T-cell (primary cell): ENCODE measurements around the gene MMP13. TPM values are rescaled to one million over a fixed set of nuclear protein-coding genes. Genes with fewer than 3 reads are reported as not detected.
"Not testable (repeated sequence)": the region's sequence is repeated elsewhere in the genome, so short reads cannot be mapped to it uniquely, and the experiment has no call there.

Experiments
- ATAC-seq, 4 experiments: fragments of 200-7000 bp in 3 of 4; fragments of 150-1000 bp in 1 of 4; cut with Tn5 transposase; replicated peaks in 1 of 4; 1 replicate in 3 of 4; 2 replicates in 1 of 4; pipeline ENCODE4 v1.10.0; 2021; ENCODE audit warnings: moderate library complexity in 3 of 4, mild to moderate bottlenecking in 2 of 4, moderate number of reproducible peaks in 1 of 4
- CTCF ChIA-PET, 2 donors: fragments of 300-600 bp; sonication (Branson Sonifier 250); formaldehyde crosslinking; loops; one replicate each; lab custom pipeline; 2022; ENCODE audit warnings: antibody characterized with exemption in 2 of 2; lab: Charles Lee
- POLR2A ChIA-PET, 2 donors: fragments of 300-600 bp; sonication (Branson Sonifier 250); formaldehyde crosslinking; loops; one replicate each; lab custom pipeline; 2022; ENCODE audit warnings: antibody characterized with exemption in 2 of 2; lab: Charles Lee
- DNase-seq, 35 experiments: peaks; one replicate each; pipeline versions ENCODE4 v3.0.0 to v3.0.0-alpha.2; 2013 to 2023
- H3K27ac ChIP-seq: one replicate; pipeline ENCODE4 v1.5.1; 2013; ENCODE audit warnings: low read length
- H3K27me3 ChIP-seq, 2 experiments: replicated peaks in 1 of 2; 1 replicate in 1 of 2; 2 replicates in 1 of 2; pipeline versions ENCODE4 v1.6.1 to v1.7.0; 2013; ENCODE audit warnings: low read length in 1 of 2, mixed read lengths in 1 of 2; ENCODE audit not compliant: control insufficient read depth in 2 of 2, insufficient read depth in 2 of 2; ENCODE audit errors: extremely low read depth in 1 of 2
- H3K36me3 ChIP-seq, 2 donors: 1 replicate in 1 of 2; 2 replicates in 1 of 2; pipeline versions ENCODE4 v1.6.1 to v1.7.0; 2013; ENCODE audit warnings: low read length in 1 of 2; ENCODE audit not compliant: control insufficient read depth in 2 of 2, insufficient read depth in 1 of 2; ENCODE audit errors: extremely low read depth in 1 of 2
- H3K4me1 ChIP-seq, 2 experiments: 1 replicate in 1 of 2; 2 replicates in 1 of 2; pipeline versions ENCODE4 v1.6.1 to v1.7.0; 2013; ENCODE audit warnings: low read length in 2 of 2, mixed read lengths in 1 of 2; ENCODE audit not compliant: insufficient read depth in 2 of 2, control insufficient read depth in 1 of 2; ENCODE audit errors: extremely low read depth in 1 of 2
- H3K4me3 ChIP-seq, 2 donors: 1 replicate in 1 of 2; 2 replicates in 1 of 2; pipeline versions ENCODE4 v1.5.1 to v1.7.0; 2013; ENCODE audit warnings: mild to moderate bottlenecking in 2 of 2, low read length in 1 of 2, moderate library complexity in 1 of 2; ENCODE audit not compliant: control insufficient read depth in 1 of 2; ENCODE audit errors: extremely low read depth in 1 of 2
- H3K9me3 ChIP-seq: 2 replicates; pipeline ENCODE4 v1.7.0; 2013
- H3K27ac Mint-ChIP-seq, 2 donors: one replicate each; pipeline ENCODE4 v1.8.0; 2020 to 2021; ENCODE audit warnings: mild to moderate bottlenecking in 2 of 2, mixed read lengths in 2 of 2
- H3K27me3 Mint-ChIP-seq, 2 donors: one replicate each; pipeline ENCODE4 v1.8.0; 2021 to 2022; ENCODE audit warnings: mixed read lengths in 2 of 2
- H3K36me3 Mint-ChIP-seq: one replicate; pipeline ENCODE4 v1.8.0; 2021; ENCODE audit warnings: mixed read lengths
- H3K4me1 Mint-ChIP-seq, 3 donors: one replicate each; pipeline ENCODE4 v1.8.0; 2020 to 2022; ENCODE audit warnings: mixed read lengths in 3 of 3, mild to moderate bottlenecking in 1 of 3
- H3K4me3 Mint-ChIP-seq, 3 donors: one replicate each; pipeline ENCODE4 v1.8.0; 2020 to 2022; ENCODE audit warnings: mild to moderate bottlenecking in 3 of 3, mixed read lengths in 3 of 3, moderate library complexity in 3 of 3
- H3K9me3 Mint-ChIP-seq, 3 donors: one replicate each; pipeline ENCODE4 v1.8.0; 2020 to 2022; ENCODE audit warnings: mixed read lengths in 3 of 3
- WGBS: methylation state at CpG from one replicate; pipeline ENCODE4 v1.1.5; 2013; ENCODE audit warnings: missing lambda C conversion rate; ENCODE audit not compliant: insufficient coverage; 5-methylcytosine and 5-hydroxymethylcytosine counted together
- total RNA-seq, 35 experiments: library from RNA in 6 of 35; stranded (reverse) in 6 of 35; fragments of 120-200 nt in 1 of 35; gene quantifications; one replicate each; pipeline versions ENCODE4 v1.2.1 to v1.2.4 and lab custom pipeline; 2013 to 2026

Gene MMP13
- total RNA-seq, 5 donors from 2014 or later (not counting 1 experiment from before 2014, with no cell fraction given) = not detected

- Histone ChIP-seq H3K4me1 (no peaks in the 10 kb centered on the region), H3K9me3 (no peaks in the 10 kb centered on the region), H3K36me3 (no peaks in the 10 kb centered on the region), H3K4me3 (no peak overlapping the region), H3K27me3 (peaks cover 0 to 5% of the 10 kb centered on the region in 2 experiments), H3K27ac (no peak overlapping the region)
- ChIA-PET POLR2A (no interaction called here), CTCF (no interaction called here)
- no peak for DNase-seq
- no peak for ATAC-seq
- WGBS = no CpG with 5 or more reads among the region's 2 CpGs
- no peak overlapping the region for H3K27ac Mint-ChIP-seq
- H3K27me3 Mint-ChIP-seq = peaks cover 10 to 22% of the 10 kb centered on the region in 2 donors
- H3K9me3 Mint-ChIP-seq = no peaks in the 10 kb centered on the region
- no peaks in the 10 kb centered on the region for H3K4me1 Mint-ChIP-seq
- no peaks in the 10 kb centered on the region for H3K36me3 Mint-ChIP-seq
- H3K4me3 Mint-ChIP-seq = no peak overlapping the region
Measured at GRCh38 chr11:102986815-102987214, 31.3 kb upstream of the MMP13 start.

- 60% methylated on average over 1 of the region's 1 CpG for WGBS
- ChIA-PET POLR2A (no interaction called here), CTCF (no interaction called here)
- no peaks in the 10 kb centered on the region for H3K4me1 Mint-ChIP-seq
- no peaks in the 10 kb centered on the region for H3K36me3 Mint-ChIP-seq
- H3K4me3 ChIP-seq = no peak overlapping the region
- peaks cover 10 to 19% of the 10 kb centered on the region in 2 donors for H3K27me3 Mint-ChIP-seq
- H3K4me1 ChIP-seq = no peaks in the 10 kb centered on the region
- no peaks in the 10 kb centered on the region for H3K36me3 ChIP-seq
- no peaks in the 10 kb centered on the region for H3K9me3 ChIP-seq
- no peak overlapping the region for H3K27ac ChIP-seq
- H3K4me3 Mint-ChIP-seq = no peak overlapping the region
- ATAC-seq (no peak), DNase-seq (no peak)
- peaks cover 0 to 5% of the 10 kb centered on the region in 2 experiments for H3K27me3 ChIP-seq
- no peak overlapping the region for H3K27ac Mint-ChIP-seq
- H3K9me3 Mint-ChIP-seq = no peaks in the 10 kb centered on the region
Measured at GRCh38 chr11:102985850-102986249, 30.3 kb upstream of the MMP13 start.

DNA sequence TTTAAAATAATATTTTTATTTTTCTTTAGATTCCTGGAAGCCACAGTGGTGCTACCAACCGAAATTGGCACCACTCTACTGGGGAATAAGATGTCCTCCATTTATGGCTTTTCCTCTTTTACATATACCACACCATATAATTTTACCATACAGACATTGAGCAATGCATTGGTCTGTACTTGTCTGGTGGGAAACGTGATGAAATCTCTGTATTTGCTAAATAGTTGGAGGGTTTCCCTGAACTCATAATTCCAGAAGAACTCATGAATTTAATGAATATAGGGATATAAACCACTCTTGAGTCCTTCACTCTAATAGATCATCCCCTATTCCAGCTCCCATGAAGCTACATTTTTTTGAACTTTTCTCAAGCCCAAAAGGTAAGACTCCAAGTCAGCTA lies 28.0 kb upstream of the MMP13 start:
- WGBS = no CpG with 5 or more reads among the region's 2 CpGs
- no peak overlapping the region for H3K4me3 Mint-ChIP-seq

DNA sequence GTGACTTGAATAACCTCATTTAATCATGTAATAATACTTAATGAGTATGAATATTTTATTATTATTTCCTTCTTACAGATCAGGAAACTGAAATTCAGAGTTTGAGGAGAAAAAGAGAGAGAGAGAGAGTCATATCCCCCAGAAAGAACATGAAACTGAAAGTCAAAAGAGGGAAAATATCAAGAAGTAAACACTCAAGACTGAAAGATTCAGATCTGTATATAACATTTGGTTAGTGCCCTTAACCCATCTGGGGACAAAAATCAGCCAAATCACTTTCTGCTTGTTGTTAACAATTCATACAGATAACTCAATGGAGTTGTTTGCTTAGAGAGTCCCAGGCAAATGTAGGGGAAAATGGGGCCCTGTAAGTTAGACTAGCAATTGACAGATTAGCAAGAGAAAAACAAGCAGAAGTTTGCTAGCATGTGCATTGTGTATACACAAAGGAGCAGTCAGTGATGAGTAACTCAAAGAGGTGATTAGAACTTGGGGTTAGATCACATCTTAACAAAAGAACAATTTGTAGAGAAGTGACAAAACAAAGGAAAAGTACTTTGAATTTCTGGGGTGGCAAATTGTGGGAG lies 25.9 kb upstream of the MMP13 start:
- Histone ChIP-seq H3K4me3 (no peak overlapping the region), H3K4me1 (no peaks in the 10 kb centered on the region), H3K36me3 (no peaks in the 10 kb centered on the region), H3K27ac (no peak overlapping the region), H3K9me3 (no peaks in the 10 kb centered on the region), H3K27me3 (no peaks in the 10 kb centered on the region)
- Mint-ChIP-seq H3K4me3 (no peak overlapping the region), H3K27me3 (peaks cover 0 to 12% of the 10 kb centered on the region in 2 donors), H3K27ac (no peak overlapping the region), H3K9me3 (peaks cover 0 to 4% (median 0%) of the 10 kb centered on the region in 3 donors), H3K36me3 (no peaks in the 10 kb centered on the region), H3K4me1 (no peaks in the 10 kb centered on the region)
- ChIA-PET POLR2A (interaction anchor here in 1 of 2 donors (0.7 kb wide), 1 partner anchor 271 kb away, joined by 3 read pairs; no protein-coding TSS in a partner anchor), CTCF (no interaction called here)
- ATAC-seq (no peak), DNase-seq (no peak)

More for the DNA sequence above, 28.0 kb upstream of the MMP13 start:
- ChIA-PET POLR2A (no interaction called here), CTCF (no interaction called here)
- Histone ChIP-seq H3K36me3 (no peaks in the 10 kb centered on the region), H3K4me3 (no peak overlapping the region), H3K9me3 (no peaks in the 10 kb centered on the region), H3K27ac (no peak overlapping the region), H3K4me1 (no peaks in the 10 kb centered on the region), H3K27me3 (no peaks in the 10 kb centered on the region)
- Mint-ChIP-seq H3K9me3 (peaks cover 0 to 4% (median 0%) of the 10 kb centered on the region in 3 donors), H3K4me1 (no peaks in the 10 kb centered on the region), H3K36me3 (no peaks in the 10 kb centered on the region), H3K27ac (no peak overlapping the region), H3K27me3 (peaks cover 1 to 10% of the 10 kb centered on the region in 2 donors)
- no peak for ATAC-seq
- no peak for DNase-seq

DNA sequence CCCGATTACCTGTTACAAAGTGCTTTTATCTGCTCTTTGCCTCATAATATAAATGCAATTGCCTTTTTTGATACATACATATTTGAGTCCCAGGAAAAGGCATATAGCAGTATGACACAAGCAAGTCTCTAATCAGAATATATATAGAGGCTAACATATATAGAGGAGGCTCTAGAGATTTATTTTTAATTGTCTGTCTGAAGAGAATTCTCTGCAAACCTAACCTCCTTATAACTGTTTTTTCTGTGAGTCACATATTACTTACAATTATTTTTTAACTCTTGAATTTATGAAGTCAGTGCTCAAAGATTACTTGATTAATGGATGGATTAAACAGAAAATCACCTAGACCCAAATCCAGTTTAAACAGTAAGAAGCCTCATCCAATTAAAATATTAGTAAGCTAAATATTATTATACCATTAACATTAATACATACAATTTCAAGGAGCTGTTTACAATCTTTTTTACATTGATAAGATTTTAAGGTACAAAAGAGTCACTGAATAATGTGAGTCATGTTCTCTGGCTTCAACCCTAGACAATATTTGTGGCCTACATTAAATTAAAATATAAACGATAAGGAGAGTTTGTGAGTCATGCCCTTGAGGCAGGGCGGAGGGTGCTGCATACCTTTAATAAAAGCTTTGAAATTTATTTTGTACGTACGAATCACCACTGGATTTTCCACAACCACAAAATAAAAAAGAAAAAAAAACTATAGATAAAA lies 19.2 kb upstream of the MMP13 start:
- WGBS = no CpG with 5 or more reads among the region's 5 CpGs
- Mint-ChIP-seq H3K4me1 (no peaks in the 10 kb centered on the region), H3K27ac (no peak overlapping the region), H3K36me3 (no peaks in the 10 kb centered on the region), H3K27me3 (peaks cover 4 to 34% of the 10 kb centered on the region in 2 donors), H3K9me3 (no peaks in the 10 kb centered on the region), H3K4me3 (no peak overlapping the region)
- H3K27me3 ChIP-seq = peaks cover 0 to 3% of the 10 kb centered on the region in 2 experiments
- H3K9me3 ChIP-seq = no peaks in the 10 kb centered on the region
- no peaks in the 10 kb centered on the region for H3K4me1 ChIP-seq
- H3K4me3 ChIP-seq = no peak overlapping the region
- H3K27ac ChIP-seq = no peak overlapping the region
- no peaks in the 10 kb centered on the region for H3K36me3 ChIP-seq
- ChIA-PET POLR2A (no interaction called here), CTCF (no interaction called here)
- DNase-seq (no peak), ATAC-seq (no peak)

GRCh38 chr11:102973698-102974097 lies 18.2 kb upstream of the MMP13 start:
- CTCF ChIA-PET, H3K4me3 ChIP-seq, H3K9me3 Mint-ChIP-seq, H3K4me1 ChIP-seq, ATAC-seq, H3K4me3 Mint-ChIP-seq, DNase-seq, H3K27me3 ChIP-seq, H3K4me1 Mint-ChIP-seq, H3K9me3 ChIP-seq, H3K36me3 Mint-ChIP-seq, H3K27ac ChIP-seq, POLR2A ChIA-PET, H3K27ac Mint-ChIP-seq, H3K36me3 ChIP-seq: not testable (repeated sequence)
- no CpG with 5 or more reads among the region's 2 CpGs for WGBS
- H3K27me3 Mint-ChIP-seq = peaks cover 8 to 34% of the 10 kb centered on the region in 2 donors
